Panc1 (cell line): ENCODE data around the gene ZCCHC2. TPM values are rescaled to one million over a fixed set of nuclear protein-coding genes. Genes with fewer than 3 reads are reported as not detected.

Source experiments
- ATAC-seq: fragments of 200-7000 bp; cut with Tn5 transposase; 2 replicates; pipeline ENCODE4 v1.9.1; 2020; ENCODE audit warnings: mild to moderate bottlenecking, moderate library complexity
- BruUV-seq: library from RNA; stranded (reverse); fragments of 400-500 nt; replicated peaks from 2 replicates; lab custom pipeline; 2021; lab: Mats Ljungman, UMichigan
- CTCF ChIA-PET: fragments of 300-600 bp; sonication (Branson Sonifier 250); formaldehyde crosslinking; loops from one replicate; lab custom pipeline; 2022; ENCODE audit warnings: antibody characterized with exemption; lab: Charles Lee
- POLR2A ChIA-PET: fragments of 300-600 bp; sonication (Branson Sonifier 250); formaldehyde crosslinking; loops from one replicate; lab custom pipeline; 2022; ENCODE audit warnings: antibody characterized with exemption; lab: Charles Lee
- DNase-seq: peaks from one replicate; pipeline ENCODE4 v3.0.0-alpha.2; 2010; ENCODE audit warnings: low read depth, low spot score
- H3K27ac ChIP-seq: 2 replicates; pipeline ENCODE4 v1.5.1; 2011; ENCODE audit warnings: mild to moderate bottlenecking, low read length, inconsistent platforms
- H3K27me3 ChIP-seq: fragments of 200-500 bp; sonication (Bioruptor generic); 2 replicates; pipeline ENCODE4 v1.6.0; 2014; ENCODE audit warnings: low read length, inconsistent platforms; ENCODE audit not compliant: control insufficient read depth, insufficient read depth
- H3K36me3 ChIP-seq: fragments of 200-500 bp; sonication (Bioruptor generic); 2 replicates; pipeline ENCODE4 v1.5.1; 2014; ENCODE audit warnings: inconsistent platforms, mild to moderate bottlenecking, low read length, moderate library complexity; ENCODE audit not compliant: control insufficient read depth, insufficient read depth
- H3K4me1 ChIP-seq: 2 replicates; pipeline ENCODE4 v1.5.1; 2011; ENCODE audit warnings: inconsistent platforms, mild to moderate bottlenecking, low read length, moderate library complexity; ENCODE audit not compliant: control insufficient read depth, insufficient read depth
- H3K4me3 ChIP-seq, 2 experiments: 2 replicates each; pipeline ENCODE4 v1.5.1; 2011 to 2012; ENCODE audit warnings: low read depth in 2 of 2, low read length in 2 of 2, mild to moderate bottlenecking in 2 of 2, inconsistent platforms in 1 of 2, moderate library complexity in 1 of 2
- H3K9me3 ChIP-seq: fragments of 200-500 bp; sonication (Bioruptor generic); 2 replicates; pipeline ENCODE4 v1.5.1; 2014; ENCODE audit warnings: low read depth, mild to moderate bottlenecking, inconsistent platforms, low read length, moderate library complexity; ENCODE audit not compliant: control insufficient read depth, insufficient read depth
- CTCF ChIP-seq: fragments of 450-650 bp; IDR thresholded peaks from 2 replicates; pipeline ENCODE4 v1.5.1; 2017; ENCODE audit warnings: mild to moderate bottlenecking
- POLR2AphosphoS5 ChIP-seq: IDR thresholded peaks from 2 replicates; pipeline ENCODE4 v1.6.1; 2012; ENCODE audit warnings: mild to moderate bottlenecking, low read depth, low read length, moderate library complexity
- SIN3A ChIP-seq: IDR thresholded peaks from 2 replicates; pipeline ENCODE4 v1.6.1; 2012; ENCODE audit warnings: low read depth, mild to moderate bottlenecking, low read length, moderate library complexity, borderline replicate concordance; ENCODE audit not compliant: insufficient read depth
- TCF7L2 ChIP-seq: IDR thresholded peaks from 2 replicates; pipeline ENCODE4 v1.6.1; 2011; ENCODE audit warnings: mild to moderate bottlenecking, low read depth, low read length, inconsistent platforms
- in situ Hi-C: cut with HindIII; loops from 2 replicates; pipeline ENCODE4 v1.10.0; 2016; ENCODE audit warnings: low sequenced_read_pairs, low pct_unique_long_range_greater_than_20kb
- intact Hi-C: fragments of 100-400 bp; cut with micrococcal nuclease; formaldehyde crosslinking; loops from one replicate; pipeline ENCODE4 v1.10.0; 2022; ENCODE audit not compliant: unreplicated experiment
- total RNA-seq: library from RNA; stranded (reverse); gene quantifications from one replicate; pipeline ENCODE4 v1.2.1, GENCODE V29; 2021; ENCODE audit not compliant: unreplicated experiment
- TF ChIP-seq, protein P1 (sequence below), 2 experiments: IDR thresholded peaks; 2 replicates each; pipeline ENCODE4 v1.6.1; 2011 to 2012; ENCODE audit warnings: low read depth in 2 of 2, control low read depth in 1 of 2, low read length in 1 of 2, mild to moderate bottlenecking in 1 of 2, moderate library complexity in 1 of 2; ENCODE audit not compliant: insufficient read depth in 1 of 2

Gene ZCCHC2
- total RNA-seq, 1 experiment from 2014 or later = 18.2 TPM

DNA sequence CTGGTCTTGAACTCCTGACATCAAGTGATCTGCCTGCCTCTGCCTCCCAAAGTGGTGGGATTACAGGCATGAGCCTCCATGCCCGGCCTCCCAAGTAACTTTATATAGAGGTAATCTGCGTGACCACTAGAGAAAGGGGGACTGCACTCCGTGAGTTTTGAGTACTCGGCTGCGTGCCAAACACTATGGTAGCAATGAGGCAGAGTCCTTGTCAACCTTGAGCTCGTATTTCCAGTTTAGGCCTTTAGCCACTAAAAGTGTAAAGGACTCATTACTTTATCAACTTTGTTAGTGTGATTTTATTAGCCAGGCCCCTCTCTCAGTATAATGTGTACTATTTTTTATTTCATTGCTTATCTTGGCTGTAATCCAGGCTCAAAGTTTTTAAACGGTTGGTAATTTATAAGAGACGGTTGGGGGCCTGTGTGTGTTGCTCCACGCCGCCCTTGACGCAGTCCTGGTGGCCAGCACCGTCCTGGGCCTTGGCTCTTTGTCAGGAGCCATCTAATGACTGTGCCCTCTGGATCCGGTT is 56.2 kb downstream of the ZCCHC2 start:
- no TSS peak for BruUV-seq
- ATAC-seq = no peak
- TF ChIP-seq POLR2AphosphoS5 (no peak), CTCF (no peak), TCF7L2 (no peak), SIN3A (no peak)
- TF ChIP-seq, protein P1, sequence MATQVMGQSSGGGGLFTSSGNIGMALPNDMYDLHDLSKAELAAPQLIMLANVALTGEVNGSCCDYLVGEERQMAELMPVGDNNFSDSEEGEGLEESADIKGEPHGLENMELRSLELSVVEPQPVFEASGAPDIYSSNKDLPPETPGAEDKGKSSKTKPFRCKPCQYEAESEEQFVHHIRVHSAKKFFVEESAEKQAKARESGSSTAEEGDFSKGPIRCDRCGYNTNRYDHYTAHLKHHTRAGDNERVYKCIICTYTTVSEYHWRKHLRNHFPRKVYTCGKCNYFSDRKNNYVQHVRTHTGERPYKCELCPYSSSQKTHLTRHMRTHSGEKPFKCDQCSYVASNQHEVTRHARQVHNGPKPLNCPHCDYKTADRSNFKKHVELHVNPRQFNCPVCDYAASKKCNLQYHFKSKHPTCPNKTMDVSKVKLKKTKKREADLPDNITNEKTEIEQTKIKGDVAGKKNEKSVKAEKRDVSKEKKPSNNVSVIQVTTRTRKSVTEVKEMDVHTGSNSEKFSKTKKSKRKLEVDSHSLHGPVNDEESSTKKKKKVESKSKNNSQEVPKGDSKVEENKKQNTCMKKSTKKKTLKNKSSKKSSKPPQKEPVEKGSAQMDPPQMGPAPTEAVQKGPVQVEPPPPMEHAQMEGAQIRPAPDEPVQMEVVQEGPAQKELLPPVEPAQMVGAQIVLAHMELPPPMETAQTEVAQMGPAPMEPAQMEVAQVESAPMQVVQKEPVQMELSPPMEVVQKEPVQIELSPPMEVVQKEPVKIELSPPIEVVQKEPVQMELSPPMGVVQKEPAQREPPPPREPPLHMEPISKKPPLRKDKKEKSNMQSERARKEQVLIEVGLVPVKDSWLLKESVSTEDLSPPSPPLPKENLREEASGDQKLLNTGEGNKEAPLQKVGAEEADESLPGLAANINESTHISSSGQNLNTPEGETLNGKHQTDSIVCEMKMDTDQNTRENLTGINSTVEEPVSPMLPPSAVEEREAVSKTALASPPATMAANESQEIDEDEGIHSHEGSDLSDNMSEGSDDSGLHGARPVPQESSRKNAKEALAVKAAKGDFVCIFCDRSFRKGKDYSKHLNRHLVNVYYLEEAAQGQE (IDR thresholded peaks at IDR 0.05; ENCODE audit: insufficient read depth in 1 of 2, low read depth in 2 of 2, low read length in 1 of 2) = no peak
- ChIA-PET CTCF (no interaction called here), POLR2A (no interaction called here)
- Histone ChIP-seq H3K36me3 (peaks cover 9% of the 10 kb centered on the region), H3K9me3 (no peaks in the 10 kb centered on the region), H3K27ac (no peak overlapping the region), H3K4me1 (peaks cover 5% of the 10 kb centered on the region), H3K27me3 (no peaks in the 10 kb centered on the region), H3K4me3 (no peak overlapping the region)
- no peak for DNase-seq
- intact Hi-C loops = no loop called here
- in situ Hi-C loops = no loop called here

GRCh38 chr18:62583376-62583775 is 60.6 kb downstream of the ZCCHC2 start:
- BruUV-seq = no TSS peak
- no peak for TF ChIP-seq SIN3A
- TF ChIP-seq CTCF = no peak
- no peak for TF ChIP-seq TCF7L2
- TF ChIP-seq POLR2AphosphoS5 = no peak
- TF ChIP-seq, protein P1 (IDR thresholded peaks at IDR 0.05; ENCODE audit: insufficient read depth in 1 of 2, low read depth in 2 of 2, low read length in 1 of 2) = no peak

More at GRCh38 chr18:62583376-62583775, 60.6 kb downstream of the ZCCHC2 start:
- in situ Hi-C loops = no loop called here
- H3K4me3 ChIP-seq = no peak overlapping the region
- no peaks in the 10 kb centered on the region for H3K36me3 ChIP-seq
- H3K4me1 ChIP-seq = peaks cover 7% of the 10 kb centered on the region
- H3K27ac ChIP-seq = no peak overlapping the region
- CTCF ChIA-PET = interaction anchor here (0.5 kb wide), 1 partner anchor 8 kb away, joined by 4 read pairs; no protein-coding TSS in a partner anchor
- H3K27me3 ChIP-seq = no peaks in the 10 kb centered on the region
- DNase-seq (no peak), ATAC-seq (no peak)
- POLR2A ChIA-PET = no interaction called here
- intact Hi-C loops = loop anchor here (5.0 kb wide), 1 partner anchor 401 kb away; no protein-coding TSS in a partner anchor
- no peaks in the 10 kb centered on the region for H3K9me3 ChIP-seq
